BE2C (cell line): ENCODE results near the gene TRAIP.

Experiments used
- DNase-seq: peaks from one replicate; pipeline ENCODE4 v3.0.0-alpha.2; 2020
- H3K27me3 ChIP-seq: fragments of 250-450 bp; sonication (Bioruptor Pico); 2 replicates; pipeline ENCODE4 v1.5.1; 2020; ENCODE audit warnings: mild to moderate bottlenecking
- H3K36me3 ChIP-seq: fragments of 250-450 bp; sonication (Bioruptor Pico); 2 replicates; pipeline ENCODE4 v1.5.1; 2020; ENCODE audit warnings: mild to moderate bottlenecking
- H3K4me1 ChIP-seq: fragments of 250-450 bp; sonication (Bioruptor Pico); 2 replicates; pipeline ENCODE4 v1.5.1; 2020
- H3K4me3 ChIP-seq: 2 replicates; pipeline ENCODE4 v1.5.1; 2011; ENCODE audit warnings: low read depth, low read length
- H3K9me3 ChIP-seq: fragments of 250-450 bp; sonication (Bioruptor Pico); 2 replicates; pipeline ENCODE4 v1.5.1; 2020
- TF ChIP-seq, protein P1 (sequence below): IDR thresholded peaks from 2 replicates; pipeline ENCODE4 v1.5.1; 2012; ENCODE audit warnings: mild to moderate bottlenecking, low read depth, low read length

The TRAIP gene

GRCh38 chr3:49799105-49799504 is 57.3 kb downstream of the TRAIP start:
- TF ChIP-seq, protein P1, sequence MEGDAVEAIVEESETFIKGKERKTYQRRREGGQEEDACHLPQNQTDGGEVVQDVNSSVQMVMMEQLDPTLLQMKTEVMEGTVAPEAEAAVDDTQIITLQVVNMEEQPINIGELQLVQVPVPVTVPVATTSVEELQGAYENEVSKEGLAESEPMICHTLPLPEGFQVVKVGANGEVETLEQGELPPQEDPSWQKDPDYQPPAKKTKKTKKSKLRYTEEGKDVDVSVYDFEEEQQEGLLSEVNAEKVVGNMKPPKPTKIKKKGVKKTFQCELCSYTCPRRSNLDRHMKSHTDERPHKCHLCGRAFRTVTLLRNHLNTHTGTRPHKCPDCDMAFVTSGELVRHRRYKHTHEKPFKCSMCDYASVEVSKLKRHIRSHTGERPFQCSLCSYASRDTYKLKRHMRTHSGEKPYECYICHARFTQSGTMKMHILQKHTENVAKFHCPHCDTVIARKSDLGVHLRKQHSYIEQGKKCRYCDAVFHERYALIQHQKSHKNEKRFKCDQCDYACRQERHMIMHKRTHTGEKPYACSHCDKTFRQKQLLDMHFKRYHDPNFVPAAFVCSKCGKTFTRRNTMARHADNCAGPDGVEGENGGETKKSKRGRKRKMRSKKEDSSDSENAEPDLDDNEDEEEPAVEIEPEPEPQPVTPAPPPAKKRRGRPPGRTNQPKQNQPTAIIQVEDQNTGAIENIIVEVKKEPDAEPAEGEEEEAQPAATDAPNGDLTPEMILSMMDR = no peak
- Histone ChIP-seq H3K36me3 (no peaks in the 10 kb centered on the region), H3K4me3 (no peak overlapping the region), H3K9me3 (no peaks in the 10 kb centered on the region), H3K27me3 (no peaks in the 10 kb centered on the region), H3K4me1 (no peaks in the 10 kb centered on the region; the same call in 1 of the 2 replicates)
- no peak for DNase-seq

GRCh38 chr3:49794926-49795905 is 61.1 kb downstream of the TRAIP start:
- DNase-seq = no peak
- peaks cover 5% of the 10 kb centered on the region for H3K4me1 ChIP-seq
- no peaks in the 10 kb centered on the region for H3K27me3 ChIP-seq
- H3K9me3 ChIP-seq = no peaks in the 10 kb centered on the region
- TF ChIP-seq, protein P1 = no peak
- H3K4me3 ChIP-seq = no peak overlapping the region
- H3K36me3 ChIP-seq = no peaks in the 10 kb centered on the region

GRCh38 chr3:49794431-49794830 is 61.9 kb downstream of the TRAIP start:
- Histone ChIP-seq H3K4me3 (no peak overlapping the region), H3K36me3 (no peaks in the 10 kb centered on the region), H3K27me3 (no peaks in the 10 kb centered on the region), H3K4me1 (peaks cover 5% of the 10 kb centered on the region), H3K9me3 (no peaks in the 10 kb centered on the region)
- no peak for DNase-seq
- TF ChIP-seq, protein P1 = no peak

DNA sequence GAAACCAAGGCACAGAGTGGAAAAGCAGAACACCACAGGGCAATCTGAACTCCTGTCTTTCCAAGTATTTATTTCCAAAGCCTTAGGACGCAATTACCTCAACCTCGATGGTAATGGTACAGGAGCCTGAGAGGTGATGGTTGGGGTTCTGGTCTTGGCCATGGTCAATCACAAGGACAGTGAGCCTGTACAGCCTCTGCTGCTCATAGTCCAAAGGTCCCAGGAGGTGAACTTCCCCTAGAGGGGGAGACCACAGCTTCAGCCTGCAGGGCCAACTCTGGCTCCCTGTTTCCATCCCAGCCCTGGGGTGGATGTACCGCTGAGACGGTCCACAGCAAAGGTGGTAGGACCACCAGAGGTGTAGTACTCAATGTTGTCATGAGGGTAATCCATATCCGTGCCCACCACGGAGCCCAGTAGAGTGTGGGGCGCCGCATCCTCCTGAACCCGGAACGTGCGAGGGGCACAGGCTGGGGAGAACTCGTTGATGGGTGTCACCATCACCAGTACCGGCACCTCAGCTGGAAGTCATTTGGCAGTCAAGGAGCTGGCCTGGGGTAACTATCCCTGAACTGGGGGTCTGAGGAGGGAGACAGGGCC is 62.8 kb downstream of the TRAIP start:
- Histone ChIP-seq H3K4me3 (no peak overlapping the region), H3K36me3 (no peaks in the 10 kb centered on the region), H3K9me3 (no peaks in the 10 kb centered on the region), H3K4me1 (peaks cover 5% of the 10 kb centered on the region), H3K27me3 (no peaks in the 10 kb centered on the region)
- TF ChIP-seq, protein P1 = no peak
- DNase-seq = no peak

DNA sequence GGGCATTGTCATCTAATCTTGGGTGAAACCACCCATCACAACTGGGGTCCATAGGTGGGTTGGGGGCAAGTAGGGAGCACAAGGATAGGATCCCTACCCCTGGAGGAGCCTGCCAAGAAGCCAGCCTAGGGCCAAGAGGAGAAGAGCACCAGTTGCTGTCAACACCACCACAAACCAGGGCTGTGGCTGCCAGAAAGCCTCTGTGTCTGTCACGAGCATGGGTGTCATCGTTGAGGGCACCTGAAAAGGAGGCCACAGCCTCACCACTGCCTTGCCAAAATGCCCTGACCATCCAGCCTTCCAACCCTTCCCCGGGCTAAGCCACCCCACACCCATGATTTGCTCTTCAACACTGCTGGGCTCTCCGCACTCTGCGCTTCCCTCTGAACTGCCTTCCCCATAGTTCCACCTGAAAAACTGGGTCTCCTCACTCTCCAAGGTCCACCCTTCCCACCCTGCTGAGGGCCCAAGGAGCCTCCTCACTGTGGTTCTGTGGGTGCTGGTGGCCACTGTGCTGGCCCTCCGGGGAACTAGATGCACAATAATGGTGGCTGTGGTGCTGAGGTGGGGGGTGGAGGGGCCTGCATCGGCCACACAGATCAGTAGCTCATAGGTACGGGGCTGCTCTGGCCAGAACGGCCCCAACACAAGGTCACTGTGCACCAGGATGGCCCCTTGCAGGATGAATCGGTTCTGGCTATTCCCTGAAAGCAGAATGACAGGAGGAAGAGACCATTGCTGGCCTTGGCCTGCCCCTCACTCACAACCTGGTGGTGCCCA is 63.8 kb downstream of the TRAIP start:
- Histone ChIP-seq H3K4me1 (peaks cover 5% of the 10 kb centered on the region), H3K27me3 (no peaks in the 10 kb centered on the region), H3K36me3 (no peaks in the 10 kb centered on the region), H3K9me3 (no peaks in the 10 kb centered on the region), H3K4me3 (no peak overlapping the region)
- DNase-seq = no peak
- TF ChIP-seq, protein P1 = no peak
